Stimulated activated CD8-positive, alpha-beta memory T cell treated with anti-CD3 and anti-CD28 coated beads, Interleukin-2, amount 100 ng/mL, for 1 hour (primary cell): ENCODE results near the gene GLIPR1.
"Not testable (repeated sequence)": the region's sequence is repeated elsewhere in the genome, so short reads cannot be mapped to it uniquely, and the experiment has no call there.

ENCODE experiments used
- DNase-seq, 2 donors: peaks; one replicate each; pipeline ENCODE4 v3.0.0-alpha.2; 2020; ENCODE audit warnings: low read depth in 2 of 2

The GLIPR1 gene

GRCh38 chr12:75511116-75512048, 30.8 kb downstream of the GLIPR1 start, which contains the start of gene KRR1:
KRR1 (minus strand) TSS chr12:75511609; CDS start chr12:75511597, 12 bp downstream.
- DNase-seq = peak; percentile 72 to 79

GRCh38 chr12:75521224-75521623, 40.7 kb downstream of the GLIPR1 start:
- DNase-seq = not testable (repeated sequence)

GRCh38 chr12:75522124-75522523, 41.6 kb downstream of the GLIPR1 start:
- DNase-seq = not testable (repeated sequence)

GRCh38 chr12:75525263-75525662, 44.7 kb downstream of the GLIPR1 start:
- DNase-seq = no peak

- DNase-seq = no peak
These were observed 46.3 kb downstream of the GLIPR1 start for GRCh38 chr12:75526655-75527511.

GRCh38 chr12:75528272-75528671, 47.7 kb downstream of the GLIPR1 start:
- DNase-seq = no peak

- no peak for DNase-seq
These were observed 48.1 kb downstream of the GLIPR1 start for GRCh38 chr12:75528692-75529091.

GRCh38 chr12:75529316-75529715, 48.8 kb downstream of the GLIPR1 start:
- no peak for DNase-seq

GRCh38 chr12:75529826-75530225, 49.3 kb downstream of the GLIPR1 start:
- DNase-seq = no peak

GRCh38 chr12:75533239-75533638, 52.7 kb downstream of the GLIPR1 start:
- DNase-seq = no peak

- DNase-seq = no peak
These were observed 59.3 kb downstream of the GLIPR1 start for GRCh38 chr12:75539889-75540288.

- DNase-seq = no peak
These were observed 62.4 kb downstream of the GLIPR1 start for GRCh38 chr12:75542942-75543341.

GRCh38 chr12:75543529-75543928, 63.0 kb downstream of the GLIPR1 start:
- DNase-seq = no peak

GRCh38 chr12:75545636-75546035, 65.1 kb downstream of the GLIPR1 start:
- DNase-seq = no peak

- DNase-seq = no peak
These were observed 68.3 kb downstream of the GLIPR1 start for GRCh38 chr12:75548879-75549278.

GRCh38 chr12:75549989-75550388, 69.4 kb downstream of the GLIPR1 start:
- DNase-seq = no peak

GRCh38 chr12:75550401-75551240, 70.1 kb downstream of the GLIPR1 start:
- no peak for DNase-seq

GRCh38 chr12:75551477-75551876, 70.9 kb downstream of the GLIPR1 start:
- no peak for DNase-seq

- no peak for DNase-seq
These were observed 72.8 kb downstream of the GLIPR1 start for GRCh38 chr12:75553398-75553797.
